Esophagus muscularis mucosa (tissue), 3 donors: ENCODE results near the gene NPRL2.

Source experiments
- CTCF ChIP-seq, 3 experiments: fragments of 200-600 bp in 2 of 3; fragments of 450-650 bp in 1 of 3; sonication (generic) in 2 of 3; IDR thresholded peaks; one replicate each; pipeline ENCODE4 v1.5.1; 2017 to 2019; ENCODE audit warnings: antibody characterized with exemption in 3 of 3, mild to moderate bottlenecking in 2 of 3, moderate library complexity in 1 of 3
- POLR2AphosphoS5 ChIP-seq, 2 donors: sonication (generic); formaldehyde crosslinking; IDR thresholded peaks; one replicate each; pipeline ENCODE4 v1.6.1; 2017; ENCODE audit warnings: antibody characterized with exemption in 2 of 2

DNA sequence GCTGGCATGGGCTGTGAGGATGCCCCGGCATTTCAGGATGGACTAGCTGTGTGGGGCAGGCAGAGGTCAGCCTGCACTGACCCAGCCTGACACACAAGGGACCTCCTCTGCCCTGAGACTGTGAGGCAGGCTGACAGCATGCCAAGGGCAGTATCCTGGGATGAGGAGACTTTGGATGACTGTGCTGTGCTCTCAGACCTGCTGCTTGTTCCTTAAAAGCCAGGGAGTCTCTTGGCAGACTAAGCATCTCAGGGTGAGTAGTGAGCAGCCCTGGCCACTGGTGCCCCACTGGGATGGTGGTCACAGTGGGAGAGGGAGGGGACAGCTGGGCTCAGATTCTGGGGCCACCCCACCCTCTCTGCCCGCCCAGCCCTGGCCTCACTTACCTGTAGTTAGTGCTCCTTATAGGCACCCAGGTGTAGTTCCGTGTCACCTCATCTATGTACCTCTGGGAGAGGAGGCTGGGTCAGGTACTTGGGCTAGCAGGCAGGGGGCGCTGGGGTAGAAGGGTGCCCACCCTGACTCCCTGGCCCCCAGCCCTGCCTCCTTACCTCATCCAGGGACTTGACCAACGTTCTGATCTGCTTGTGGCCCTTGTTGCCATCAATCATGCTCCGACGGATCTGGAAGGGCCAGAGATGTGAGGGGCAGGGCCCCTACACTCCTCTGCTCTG lies 24.8 kb upstream of the NPRL2 start:
- TF ChIP-seq CTCF (IDR thresholded peaks at IDR 0.05) (no peak), POLR2AphosphoS5 (IDR thresholded peaks at IDR 0.05) (no peak)
